Measurements from ENCODE around the gene PPAN. TPM values are rescaled to one million over a fixed set of nuclear protein-coding genes. Genes with fewer than 3 reads are reported as not detected.

PPAN gene
- total and polyA plus RNA-seq, 7 donors, result 29.3 to 93.4 (median 60.8) TPM

GRCh38 chr19:10091895-10092641 lies 14.1 kb upstream of the PPAN start:
- peaks cover 3% of the 10 kb centered on the region for H3K4me1 ChIP-seq
- no peak overlapping the region for H3K4me3 ChIP-seq
- no peak overlapping the region for H3K27ac ChIP-seq
- ATAC-seq, result no peak
- peak in 1 of 2 donors; percentile 34 for DNase-seq
- H3K27me3 ChIP-seq (ENCODE audit: insufficient read depth in 3 of 3, low read length in 2 of 3), result peaks cover 0 to 2% (median under 1%) of the 10 kb centered on the region in 3 donors
- no peaks in the 10 kb centered on the region for H3K9me3 ChIP-seq
- 75 to 77% (median 77%) methylated on average over 13 of the region's 13 CpGs for WGBS, 3 donors
- no peak for TF ChIP-seq CTCF (IDR thresholded peaks at IDR 0.05)
- intact Hi-C loops (cut with DNase I), result no loop called here
- no peaks in the 10 kb centered on the region for H3K36me3 ChIP-seq (ENCODE audit: insufficient read depth in 1 of 2, low read depth in 1 of 2)

- 87 to 90% (median 89%) methylated on average over 9 of the region's 9 CpGs for WGBS, 3 donors
These were observed 13.4 kb upstream of the PPAN start for GRCh38 chr19:10092648-10093294.

GRCh38 chr19:10093295-10094186 lies 12.6 kb upstream of the PPAN start:
- Histone ChIP-seq H3K36me3 (ENCODE audit: insufficient read depth in 1 of 2, low read depth in 1 of 2) (no peaks in the 10 kb centered on the region), H3K27ac (no peak overlapping the region), H3K9me3 (no peaks in the 10 kb centered on the region), H3K4me1 (peaks cover 3% of the 10 kb centered on the region), H3K4me3 (no peak overlapping the region), H3K27me3 (ENCODE audit: insufficient read depth in 3 of 3, low read length in 2 of 3) (peaks cover 0 to 7% (median 0%) of the 10 kb centered on the region in 3 donors)
- no peak for ATAC-seq
- 72 to 77% (median 75%) methylated on average over 22 of the region's 22 CpGs for WGBS, 3 donors
- intact Hi-C loops (cut with DNase I), result no loop called here
- TF ChIP-seq CTCF (IDR thresholded peaks at IDR 0.05), result no peak
- no peak for DNase-seq

More at GRCh38 chr19:10092648-10093294, 13.4 kb upstream of the PPAN start:
- no peaks in the 10 kb centered on the region for H3K36me3 ChIP-seq (ENCODE audit: insufficient read depth in 1 of 2, low read depth in 1 of 2)
- H3K4me1 ChIP-seq, result peaks cover 3% of the 10 kb centered on the region
- no peak for DNase-seq
- no peak overlapping the region for H3K4me3 ChIP-seq
- ATAC-seq, result no peak
- TF ChIP-seq CTCF (IDR thresholded peaks at IDR 0.05), result no peak
- peaks cover 0 to 6% (median 0%) of the 10 kb centered on the region in 3 donors for H3K27me3 ChIP-seq (ENCODE audit: insufficient read depth in 3 of 3, low read length in 2 of 3)
- no peaks in the 10 kb centered on the region for H3K9me3 ChIP-seq
- intact Hi-C loops (cut with DNase I), result no loop called here
- no peak overlapping the region for H3K27ac ChIP-seq

GRCh38 chr19:10095622-10095947 lies 10.6 kb upstream of the PPAN start:
- WGBS, 3 donors, result 15 to 20% (median 19%) methylated on average over 7 of the region's 7 CpGs
- DNase-seq (no peak), ATAC-seq (no peak)
- H3K4me3 ChIP-seq, result peak overlapping the region; percentile 40
- intact Hi-C loops (cut with DNase I), result no loop called here
- peaks cover 0 to 7% (median 0%) of the 10 kb centered on the region in 3 donors for H3K27me3 ChIP-seq (ENCODE audit: insufficient read depth in 3 of 3, low read length in 2 of 3)
- H3K36me3 ChIP-seq (ENCODE audit: insufficient read depth in 1 of 2, low read depth in 1 of 2), result no peaks in the 10 kb centered on the region
- no peak overlapping the region for H3K27ac ChIP-seq
- no peak for TF ChIP-seq CTCF (IDR thresholded peaks at IDR 0.05)
- H3K9me3 ChIP-seq, result no peaks in the 10 kb centered on the region
- H3K4me1 ChIP-seq, result peaks cover 3% of the 10 kb centered on the region

Measured in psoas muscle (tissue), 8 donors.